Dedifferentiated amniotic fluid mesenchymal stem cell (primary cell): ENCODE data around the gene LRRC75B.
A peak's percentile ranks its signal among the peaks of the same experiment; 100 is the strongest.
"Not testable (repeated sequence)": the region's sequence is repeated elsewhere in the genome, so short reads cannot be mapped to it uniquely, and the experiment has no call there.

Experiments used
- DNase-seq: peaks from one replicate; pipeline ENCODE4 v3.0.0-alpha.2; 2016; ENCODE audit errors: extremely low spot score

LRRC75B gene

GRCh38 chr22:24592851-24593558 is at the start of gene LRRC75B:
TSS of gene LRRC75B (minus strand) at chr22:24593073. CDS start at chr22:24593039, 34 bp downstream.
- DNase-seq: peak; percentile 56

DNA sequence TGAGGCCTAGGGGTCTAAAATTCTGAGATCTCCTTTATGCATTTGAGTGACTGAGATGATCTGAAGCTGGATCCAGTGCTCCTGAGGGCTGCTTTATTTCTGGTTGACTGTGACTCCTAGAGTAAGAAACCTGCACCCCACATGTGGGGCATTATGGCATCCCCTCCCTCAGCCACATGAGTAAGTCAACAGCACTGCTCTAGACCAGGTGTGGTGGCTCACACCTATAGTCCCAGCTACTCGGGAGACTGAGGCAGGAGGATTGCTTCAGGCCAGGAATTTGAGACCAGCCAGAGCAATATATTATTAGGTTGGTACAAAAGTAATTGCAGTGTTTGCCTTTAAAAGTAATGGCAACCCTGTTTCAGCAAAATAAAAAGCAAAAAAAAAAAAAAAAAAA is 49.4 kb upstream of the LRRC75B start:
- DNase-seq: not testable (repeated sequence)

- not testable (repeated sequence) for DNase-seq
These were observed 43.6 kb upstream of the LRRC75B start for GRCh38 chr22:24636513-24636912.

DNA sequence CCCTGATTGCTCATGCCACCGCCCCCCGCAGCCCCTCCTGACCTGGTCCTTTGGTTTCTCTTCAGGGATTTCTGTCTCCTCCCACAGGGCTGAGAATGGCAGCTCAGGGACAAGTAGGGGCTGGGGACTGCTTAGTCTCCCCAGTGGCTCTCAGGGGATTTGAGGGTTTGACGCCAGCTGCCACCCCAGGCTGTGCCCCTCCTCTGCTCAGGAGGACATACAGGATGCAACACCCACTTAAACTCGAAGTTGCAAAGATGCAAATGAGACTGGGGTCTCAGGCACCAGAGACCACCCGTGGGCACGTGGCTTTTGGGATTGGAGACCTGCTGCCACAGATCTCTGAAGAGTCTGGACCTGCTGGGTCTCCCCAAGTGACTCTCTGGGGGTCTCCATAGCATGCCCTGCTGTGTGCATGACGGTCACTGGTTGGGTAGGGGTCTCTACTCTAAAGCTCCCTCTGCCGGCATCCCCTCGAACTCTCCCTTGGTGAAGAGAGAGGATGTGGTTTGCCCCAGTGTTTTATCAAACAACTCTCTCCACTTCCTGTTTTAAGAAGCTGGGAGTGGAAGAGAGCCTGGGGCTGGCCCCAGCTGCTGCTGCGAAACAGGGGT is 42.0 kb upstream of the LRRC75B start:
- not testable (repeated sequence) for DNase-seq

GRCh38 chr22:24633231-24634023 is 40.6 kb upstream of the LRRC75B start:
- DNase-seq: not testable (repeated sequence)

GRCh38 chr22:24632642-24633041 is 39.8 kb upstream of the LRRC75B start:
- DNase-seq: not testable (repeated sequence)

GRCh38 chr22:24631430-24632122 is 38.7 kb upstream of the LRRC75B start:
- not testable (repeated sequence) for DNase-seq

GRCh38 chr22:24630812-24631427 is 38.0 kb upstream of the LRRC75B start:
- not testable (repeated sequence) for DNase-seq

DNA sequence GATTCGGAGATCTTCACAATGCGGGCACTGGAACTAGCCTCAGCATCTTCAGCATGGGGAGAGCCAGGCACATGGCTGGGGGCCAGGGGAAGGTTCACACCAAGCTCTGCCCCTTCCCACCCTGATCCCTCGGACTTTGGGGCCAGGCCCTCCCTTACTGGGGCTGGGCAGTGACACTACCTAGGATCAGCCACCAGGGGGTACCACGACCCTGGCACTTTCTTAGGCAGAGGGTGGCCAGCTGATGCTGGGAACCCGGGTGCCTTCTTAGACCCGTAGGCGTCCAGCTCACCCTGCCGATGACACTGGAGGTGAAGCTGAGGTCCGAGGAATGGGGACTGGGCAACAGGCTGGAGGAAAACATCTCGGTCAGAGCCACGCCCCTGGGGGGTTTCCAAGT is 36.2 kb upstream of the LRRC75B start:
- DNase-seq: not testable (repeated sequence)

DNA sequence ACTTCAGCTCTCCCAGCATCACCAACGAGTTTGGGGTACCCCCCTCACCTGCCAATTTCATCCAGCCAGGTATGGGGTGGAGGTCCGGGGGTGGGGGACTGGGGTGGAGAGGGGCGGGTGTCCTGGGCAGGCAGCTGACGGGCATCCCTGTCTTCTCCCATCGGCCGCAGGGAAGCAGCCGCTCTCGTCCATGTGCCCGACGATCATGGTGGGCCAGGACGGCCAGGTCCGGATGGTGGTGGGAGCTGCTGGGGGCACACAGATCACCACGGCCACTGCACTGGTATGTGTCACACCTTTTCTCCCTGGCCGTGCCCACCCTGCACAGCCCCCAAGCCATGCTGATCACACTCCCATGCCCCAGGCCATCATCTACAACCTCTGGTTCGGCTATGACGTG is 35.0 kb upstream of the LRRC75B start:
- DNase-seq: not testable (repeated sequence)

DNA sequence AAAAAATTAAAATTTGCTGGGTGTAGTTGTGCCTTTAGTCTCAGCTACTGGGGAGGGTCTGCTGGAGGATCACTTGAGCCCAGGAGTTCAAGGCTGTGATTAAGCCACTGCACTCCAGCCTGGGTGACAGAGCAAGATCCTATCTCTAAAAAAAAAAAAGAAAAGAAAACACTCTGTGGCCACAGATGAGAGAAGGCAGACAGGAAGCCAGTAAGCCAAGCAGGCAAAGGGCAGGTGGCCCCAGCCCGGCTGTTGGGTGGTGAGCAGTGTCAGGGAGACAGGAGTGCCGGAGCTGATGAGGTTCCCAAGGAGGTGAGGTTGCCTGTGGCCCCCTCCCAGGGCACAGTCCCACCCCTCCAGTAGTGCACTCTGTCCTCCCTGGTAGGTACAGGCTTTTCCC is 29.7 kb upstream of the LRRC75B start:
- not testable (repeated sequence) for DNase-seq

DNA sequence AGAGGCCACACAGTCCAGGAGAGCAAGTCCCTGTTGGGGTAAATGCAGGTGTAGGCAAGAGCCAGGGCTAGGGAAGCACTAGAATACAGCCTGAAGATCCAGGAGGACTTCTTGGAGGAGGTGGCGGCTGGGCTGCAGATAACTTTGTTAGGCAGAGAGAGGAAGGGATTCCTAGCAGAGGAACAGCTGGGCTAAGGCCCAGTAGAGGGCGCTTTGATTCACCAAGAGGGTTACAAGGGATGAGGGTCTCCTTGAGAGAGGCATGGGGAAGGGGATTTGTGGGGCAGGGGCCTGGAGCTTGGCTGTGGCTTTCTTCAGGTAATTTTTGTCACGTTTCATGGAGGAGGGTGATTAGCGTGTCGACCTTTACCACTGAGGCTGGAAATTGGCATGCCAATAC is 28.4 kb upstream of the LRRC75B start:
- DNase-seq: not testable (repeated sequence)

DNA sequence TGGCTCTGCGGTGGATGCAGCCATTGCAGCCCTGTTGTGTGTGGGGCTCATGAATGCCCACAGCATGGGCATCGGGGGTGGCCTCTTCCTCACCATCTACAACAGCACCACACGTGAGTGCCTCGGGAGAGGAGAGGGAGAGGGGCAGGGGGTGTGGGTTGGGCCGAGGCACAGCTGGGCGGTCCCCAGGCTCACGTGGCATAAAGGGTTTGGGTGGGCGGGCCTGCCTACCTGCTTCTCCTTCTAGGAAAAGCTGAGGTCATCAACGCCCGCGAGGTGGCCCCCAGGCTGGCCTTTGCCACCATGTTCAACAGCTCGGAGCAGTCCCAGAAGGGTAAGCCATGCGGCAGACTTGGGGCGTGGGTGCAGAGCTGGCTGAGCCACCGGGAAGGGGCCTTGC is 21.9 kb upstream of the LRRC75B start:
- DNase-seq: not testable (repeated sequence)

DNA sequence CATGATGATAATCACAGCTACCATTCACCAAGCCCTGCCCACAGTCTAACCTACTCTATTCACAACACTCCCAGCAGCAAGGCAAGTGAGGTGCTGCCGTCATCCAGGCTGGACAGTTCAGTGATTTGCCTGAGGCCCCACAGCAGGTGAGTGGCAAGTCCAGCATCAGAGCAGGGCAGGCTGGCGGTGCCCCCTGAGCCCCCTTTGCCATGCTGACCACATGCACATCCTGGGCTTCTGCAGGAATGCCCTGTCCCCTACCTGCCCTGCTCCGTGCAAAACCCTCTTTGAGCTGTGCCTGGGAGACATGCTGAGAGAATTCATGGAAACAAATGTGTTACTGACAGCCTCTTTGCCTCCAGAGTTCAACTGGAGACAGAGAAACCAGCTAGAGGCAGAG is 17.0 kb upstream of the LRRC75B start:
- not testable (repeated sequence) for DNase-seq

- DNase-seq: not testable (repeated sequence)
These were observed 15.5 kb upstream of the LRRC75B start for GRCh38 chr22:24608327-24608726.

DNA sequence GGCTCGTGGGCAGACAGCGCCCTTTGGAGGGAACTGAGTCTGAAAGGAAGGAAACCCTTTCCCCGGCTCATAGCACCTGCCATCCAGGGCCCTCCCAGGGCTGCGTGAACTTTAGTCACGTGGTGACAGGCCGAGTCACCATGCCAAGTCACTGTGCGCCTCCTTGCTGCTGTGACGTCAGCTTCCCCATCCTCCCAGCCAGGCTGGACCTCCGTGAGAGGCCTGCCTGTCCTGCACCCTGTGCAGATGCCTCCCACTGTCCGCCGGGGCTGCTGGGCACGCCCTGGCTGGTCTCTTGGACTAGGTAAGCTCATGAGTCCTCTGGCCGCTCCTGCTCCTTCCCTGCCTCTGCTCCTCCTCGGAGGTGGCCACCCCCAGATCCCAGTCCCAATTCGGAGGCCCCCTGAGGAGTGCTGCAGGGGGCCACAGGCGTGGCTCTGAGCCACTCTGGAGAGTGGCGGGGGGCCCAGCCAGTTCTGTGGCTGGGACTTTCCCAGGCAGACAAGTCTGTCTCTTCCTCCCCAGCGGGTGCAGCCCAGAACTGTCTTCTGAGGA is 14.6 kb upstream of the LRRC75B start:
- DNase-seq: not testable (repeated sequence)

GRCh38 chr22:24606340-24606739 is 13.5 kb upstream of the LRRC75B start:
- DNase-seq: not testable (repeated sequence)

- not testable (repeated sequence) for DNase-seq
These were observed 11.1 kb upstream of the LRRC75B start for GRCh38 chr22:24603770-24604629.

- DNase-seq: not testable (repeated sequence)
These were observed 10.2 kb upstream of the LRRC75B start, which contains the start of gene GGT1 for GRCh38 chr22:24602847-24603769. TSS of gene GGT1 (plus strand) at chr22:24603193. CDS start at chr22:24611082, 7,889 bp downstream.
